RWPE2 (cell line): ENCODE data around the gene MTERF4.
A peak's percentile ranks its signal among the peaks of the same experiment; 100 is the strongest.

Experiments used
- ATAC-seq: fragments of 200-7000 bp; cut with Tn5 transposase; 3 replicates; pipeline ENCODE4 v1.9.1; 2021; ENCODE audit warnings: low read depth
- DNase-seq: peaks from one replicate; pipeline ENCODE4 v3.0.0-alpha.2; 2020; ENCODE audit warnings: low spot score
- H3K27ac ChIP-seq: fragments of 450-650 bp; 2 replicates; pipeline ENCODE4 v1.5.1; 2017; ENCODE audit warnings: mild to moderate bottlenecking; ENCODE audit not compliant: poor library complexity, severe bottlenecking
- H3K27me3 ChIP-seq: fragments of 250-450 bp; sonication (Bioruptor Pico); 2 replicates; pipeline ENCODE4 v1.5.1; 2021; ENCODE audit warnings: mild to moderate bottlenecking, moderate library complexity; ENCODE audit not compliant: insufficient read depth, poor library complexity, severe bottlenecking
- H3K36me3 ChIP-seq: fragments of 250-450 bp; sonication (Bioruptor Pico); 2 replicates; pipeline ENCODE4 v1.5.1; 2020; ENCODE audit warnings: low read depth, mild to moderate bottlenecking, moderate library complexity
- H3K4me1 ChIP-seq: fragments of 250-450 bp; sonication (Bioruptor Pico); 2 replicates; pipeline ENCODE4 v1.5.1; 2021; ENCODE audit warnings: mild to moderate bottlenecking, moderate library complexity; ENCODE audit not compliant: insufficient read depth, poor library complexity, severe bottlenecking
- H3K4me3 ChIP-seq: fragments of 250-450 bp; sonication (Bioruptor Pico); 2 replicates; pipeline ENCODE4 v1.5.1; 2021; ENCODE audit warnings: mild to moderate bottlenecking, moderate library complexity; ENCODE audit not compliant: severe bottlenecking
- H3K9me3 ChIP-seq: fragments of 250-450 bp; sonication (Bioruptor Pico); 2 replicates; pipeline ENCODE4 v1.5.1; 2021; ENCODE audit warnings: mild to moderate bottlenecking, moderate library complexity; ENCODE audit not compliant: severe bottlenecking
- CTCF ChIP-seq: fragments of 450-650 bp; IDR thresholded peaks from one replicate; pipeline ENCODE4 v1.5.1; 2017; ENCODE audit warnings: mild to moderate bottlenecking, moderate library complexity; ENCODE audit not compliant: poor library complexity, severe bottlenecking

Gene MTERF4

GRCh38 chr2:241112046-241112445, 10.0 kb upstream of the MTERF4 start:
- no peaks in the 10 kb centered on the region for H3K9me3 ChIP-seq
- H3K27ac ChIP-seq, result no peak overlapping the region
- DNase-seq (no peak), ATAC-seq (no peak)
- H3K27me3 ChIP-seq, result no peaks in the 10 kb centered on the region
- TF ChIP-seq CTCF, result no peak
- no peaks in the 10 kb centered on the region for H3K4me1 ChIP-seq
- peaks cover 11% of the 10 kb centered on the region for H3K36me3 ChIP-seq
- H3K4me3 ChIP-seq, result no peak overlapping the region

- no peaks in the 10 kb centered on the region for H3K9me3 ChIP-seq
- no peak for DNase-seq
- H3K4me1 ChIP-seq, result no peaks in the 10 kb centered on the region
- TF ChIP-seq CTCF, result no peak
- no peaks in the 10 kb centered on the region for H3K27me3 ChIP-seq
- ATAC-seq, result no peak
- H3K4me3 ChIP-seq, result no peak overlapping the region
- H3K36me3 ChIP-seq, result peaks cover 11% of the 10 kb centered on the region
- no peak overlapping the region for H3K27ac ChIP-seq
Measured at GRCh38 chr2:241111440-241111805, 9.3 kb upstream of the MTERF4 start.

GRCh38 chr2:241110607-241111439, 8.7 kb upstream of the MTERF4 start:
- TF ChIP-seq CTCF, result no peak
- Histone ChIP-seq H3K4me3 (no peak overlapping the region), H3K4me1 (no peaks in the 10 kb centered on the region), H3K27ac (no peak overlapping the region), H3K36me3 (peaks cover 11% of the 10 kb centered on the region), H3K27me3 (no peaks in the 10 kb centered on the region), H3K9me3 (no peaks in the 10 kb centered on the region)
- no peak for DNase-seq
- no peak for ATAC-seq

GRCh38 chr2:241110089-241110606, 8.1 kb upstream of the MTERF4 start:
- no peak overlapping the region for H3K4me3 ChIP-seq
- no peak for DNase-seq
- ATAC-seq, result peak; percentile 23; the same call in 1 of the 3 replicates
- H3K36me3 ChIP-seq, result peaks cover 11% of the 10 kb centered on the region
- H3K27me3 ChIP-seq, result no peaks in the 10 kb centered on the region
- H3K4me1 ChIP-seq, result no peaks in the 10 kb centered on the region
- TF ChIP-seq CTCF, result no peak
- H3K27ac ChIP-seq, result no peak overlapping the region
- no peaks in the 10 kb centered on the region for H3K9me3 ChIP-seq
